Lower lobe of right lung (tissue), 2 donors: ENCODE data around the gene CEBPB. TPM values are rescaled to one million over a fixed set of nuclear protein-coding genes. Genes with fewer than 3 reads are reported as not detected.

ENCODE experiments used
- ATAC-seq, 2 donors: fragments of 200-7000 bp; cut with Tn5 transposase; one replicate each; pipeline ENCODE4 v1.9.1; 2020 to 2022; ENCODE audit warnings: mild to moderate bottlenecking in 2 of 2, moderate library complexity in 2 of 2
- DNase-seq: peaks from one replicate; pipeline ENCODE4 v3.0.0-alpha.2; 2020
- H3K27ac ChIP-seq: fragments of 200-600 bp; one replicate; pipeline ENCODE4 v1.8.0; 2022
- H3K27me3 ChIP-seq: fragments of 200-600 bp; one replicate; pipeline ENCODE4 v1.8.0; 2022; ENCODE audit warnings: low read depth
- H3K36me3 ChIP-seq: fragments of 200-600 bp; one replicate; pipeline ENCODE4 v1.8.0; 2022; ENCODE audit warnings: mild to moderate bottlenecking
- H3K4me1 ChIP-seq: fragments of 200-600 bp; one replicate; pipeline ENCODE4 v1.8.0; 2022
- H3K4me3 ChIP-seq: fragments of 200-600 bp; one replicate; pipeline ENCODE4 v1.8.0; 2022; ENCODE audit warnings: mild to moderate bottlenecking
- H3K9me3 ChIP-seq: fragments of 200-600 bp; one replicate; pipeline ENCODE4 v1.8.0; 2022
- CTCF ChIP-seq: fragments of 200-600 bp; IDR thresholded peaks from one replicate; pipeline ENCODE4 v1.8.0; 2022; ENCODE audit warnings: antibody characterized with exemption, mild to moderate bottlenecking
- intact Hi-C: fragments of 100-400 bp; cut with DNase I; formaldehyde crosslinking; loops from one replicate; pipeline ENCODE4 v1.11.0; 2022
- total RNA-seq: library from RNA; stranded (reverse); fragmentation: NEBNext Ultra II Directional; extraction: Animal tissue kit (Norgen Biotek cat#: 25700); gene quantifications from one replicate; pipeline ENCODE4 v1.2.1, GENCODE V29; 2021
- donor health status: DM: no; HTN: yes; CAD: no; lungs with severe emphysema.

Gene CEBPB
- total RNA-seq, 1 donor from 2014 or later: 326 TPM

GRCh38 chr20:50193836-50194421 is 3.3 kb downstream of the CEBPB start:
- Histone ChIP-seq H3K4me1 (peaks cover 33% of the 10 kb centered on the region), H3K36me3 (peaks cover 27% of the 10 kb centered on the region), H3K9me3 (no peaks in the 10 kb centered on the region), H3K27me3 (no peaks in the 10 kb centered on the region), H3K4me3 (peak overlapping the region; percentile 90), H3K27ac (peak overlapping the region; percentile 100)
- ATAC-seq: no peak
- intact Hi-C loops: no loop called here
- DNase-seq: peak; percentile 63
- TF ChIP-seq CTCF: no peak

DNA sequence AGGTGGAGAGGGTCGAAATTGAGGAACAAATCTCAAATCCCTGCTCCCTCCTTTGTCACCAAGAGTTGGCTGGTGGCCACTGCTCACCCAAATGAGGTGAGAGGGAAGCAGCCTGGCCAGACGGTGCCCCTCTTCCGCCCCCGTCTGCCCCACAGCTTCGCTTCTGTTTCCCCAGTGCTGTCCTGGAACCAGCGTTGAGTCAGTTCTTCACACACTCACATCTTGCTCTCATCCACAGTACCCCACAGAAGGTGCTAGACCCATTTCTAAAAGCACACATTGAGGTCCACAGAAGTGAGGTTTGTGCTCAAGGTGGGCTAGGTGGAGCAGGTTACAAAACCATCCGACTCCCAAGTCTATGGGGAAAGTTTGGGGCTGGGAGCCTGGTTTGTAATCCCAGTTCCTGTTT is 3.8 kb downstream of the CEBPB start:
- Histone ChIP-seq H3K4me3 (peak overlapping the region; percentile 90), H3K9me3 (no peaks in the 10 kb centered on the region), H3K4me1 (peaks cover 33% of the 10 kb centered on the region), H3K36me3 (peaks cover 27% of the 10 kb centered on the region), H3K27me3 (no peaks in the 10 kb centered on the region), H3K27ac (peak overlapping the region; percentile 100)
- intact Hi-C loops: no loop called here
- DNase-seq (no peak), ATAC-seq (no peak)
- TF ChIP-seq CTCF: no peak

GRCh38 chr20:50194831-50195523 is 4.3 kb downstream of the CEBPB start:
- DNase-seq: no peak
- Histone ChIP-seq H3K27ac (peak overlapping the region; percentile 100), H3K27me3 (no peaks in the 10 kb centered on the region), H3K4me1 (peaks cover 28% of the 10 kb centered on the region), H3K4me3 (peak overlapping the region; percentile 90), H3K9me3 (no peaks in the 10 kb centered on the region), H3K36me3 (peaks cover 27% of the 10 kb centered on the region)
- intact Hi-C loops: no loop called here
- no peak for ATAC-seq
- no peak for TF ChIP-seq CTCF

- DNase-seq (no peak), ATAC-seq (no peak)
- H3K4me1 ChIP-seq: peaks cover 27% of the 10 kb centered on the region
- no peak for TF ChIP-seq CTCF
- intact Hi-C loops: no loop called here
- peaks cover 27% of the 10 kb centered on the region for H3K36me3 ChIP-seq
- peak overlapping the region; percentile 100 for H3K27ac ChIP-seq
- H3K9me3 ChIP-seq: no peaks in the 10 kb centered on the region
- H3K27me3 ChIP-seq: no peaks in the 10 kb centered on the region
- no peak overlapping the region for H3K4me3 ChIP-seq
Measured at GRCh38 chr20:50195524-50196120, 5.0 kb downstream of the CEBPB start.

GRCh38 chr20:50196248-50196647 is 5.6 kb downstream of the CEBPB start:
- H3K27me3 ChIP-seq: no peaks in the 10 kb centered on the region
- H3K4me3 ChIP-seq: no peak overlapping the region
- H3K27ac ChIP-seq: no peak overlapping the region
- DNase-seq (no peak), ATAC-seq (no peak)
- TF ChIP-seq CTCF: no peak
- H3K4me1 ChIP-seq: peaks cover 27% of the 10 kb centered on the region
- intact Hi-C loops: no loop called here
- H3K9me3 ChIP-seq: no peaks in the 10 kb centered on the region
- peaks cover 27% of the 10 kb centered on the region for H3K36me3 ChIP-seq
